HEK293 (cell line): Measurements from ENCODE around the gene ZNF93.
"Not testable (repeated sequence)": the region's sequence is repeated elsewhere in the genome, so short reads cannot be mapped to it uniquely, and the experiment has no call there.

Source experiments
- CTCF ChIA-PET: fragments of 350-600 bp; formaldehyde crosslinking; extraction: SDS; loops from one replicate; lab custom pipeline; 2021; ENCODE audit warnings: antibody characterized with exemption; lab: Yijun Ruan, JAX
- POLR2A ChIA-PET: fragments of 300-600 bp; formaldehyde crosslinking; extraction: SDS; loops from one replicate; lab custom pipeline; 2020; ENCODE audit warnings: antibody characterized with exemption, inconsistent platforms; lab: Yijun Ruan, JAX
- H3K27ac ChIP-seq: fragments of 200-500 bp; sonication (Bioruptor generic); 2 replicates; pipeline ENCODE4 v1.5.1; 2014; ENCODE audit warnings: low read depth, low read length, control low read depth, inconsistent platforms; ENCODE audit errors: extremely low read depth
- H3K36me3 ChIP-seq, 2 experiments: fragments of 200-500 bp in 1 of 2; sonication (Bioruptor generic) in 1 of 2; 1 replicate in 1 of 2; 2 replicates in 1 of 2; pipeline ENCODE4 v1.5.1; 2014 to 2017; ENCODE audit warnings: inconsistent platforms in 2 of 2, low read length in 2 of 2; ENCODE audit not compliant: control insufficient read depth in 2 of 2, insufficient read depth in 1 of 2
- H3K4me1 ChIP-seq: fragments of 200-500 bp; sonication (Bioruptor generic); 2 replicates; pipeline ENCODE4 v1.5.1; 2014; ENCODE audit warnings: mild to moderate bottlenecking, low read length, inconsistent platforms; ENCODE audit not compliant: control insufficient read depth, insufficient read depth
- H3K4me3 ChIP-seq: 2 replicates; pipeline ENCODE4 v1.5.1; 2011; ENCODE audit warnings: low read depth, mild to moderate bottlenecking, control low read depth, low read length, moderate library complexity
- H3K9me3 ChIP-seq: fragments of 200-500 bp; sonication (Bioruptor generic); 2 replicates; pipeline ENCODE4 v1.5.1; 2014; ENCODE audit warnings: low read depth, low read length, inconsistent platforms; ENCODE audit not compliant: control insufficient read depth, insufficient read depth
- REST ChIP-seq: fragments of 450-650 bp; formaldehyde crosslinking; IDR thresholded peaks from 2 replicates; pipeline ENCODE4 v1.5.1; 2016; ENCODE audit warnings: missing biosample characterization, missing genetic modification characterization
- SETDB1 ChIP-seq: IDR thresholded peaks from one replicate; pipeline ENCODE4 v1.6.1; 2017; ENCODE audit warnings: mild to moderate bottlenecking, low read length, moderate library complexity, mixed read lengths; ENCODE audit not compliant: insufficient read length
- SP7 ChIP-seq: fragments of 450-650 bp; formaldehyde crosslinking; IDR thresholded peaks from 2 replicates; pipeline ENCODE4 v1.5.1; 2016; ENCODE audit warnings: missing biosample characterization, missing genetic modification characterization
- ZBTB6 ChIP-seq: fragments of 450-650 bp; formaldehyde crosslinking; IDR thresholded peaks from 2 replicates; pipeline ENCODE4 v1.5.1; 2017; ENCODE audit warnings: missing biosample characterization, missing genetic modification characterization
- ZFP69B ChIP-seq: fragments of 450-650 bp; formaldehyde crosslinking; IDR thresholded peaks from 2 replicates; pipeline ENCODE4 v1.5.1; 2016; ENCODE audit warnings: missing biosample characterization, missing genetic modification characterization
- ZNF184 ChIP-seq: fragments of 450-650 bp; IDR thresholded peaks from 2 replicates; pipeline ENCODE4 v1.5.1; 2018; ENCODE audit warnings: missing biosample characterization, mild to moderate bottlenecking, missing genetic modification characterization
- ZNF274 ChIP-seq, 2 experiments: fragments of 200-500 bp in 1 of 2; fragments of 450-650 bp in 1 of 2; sonication (Bioruptor generic) in 1 of 2; formaldehyde crosslinking in 1 of 2; IDR thresholded peaks; 2 replicates each; pipeline versions ENCODE4 v1.5.1 to v1.6.1; 2014 to 2016; ENCODE audit warnings: borderline replicate concordance in 1 of 2, inconsistent platforms in 1 of 2, low read length in 1 of 2, missing biosample characterization in 1 of 2, missing genetic modification characterization in 1 of 2
- ZNF292 ChIP-seq: fragments of 450-650 bp; formaldehyde crosslinking; IDR thresholded peaks from 2 replicates; pipeline ENCODE4 v1.5.1; 2016; ENCODE audit warnings: low read depth, missing biosample characterization, missing genetic modification characterization, borderline replicate concordance
- ZNF366 ChIP-seq: fragments of 450-650 bp; formaldehyde crosslinking; conservative IDR thresholded peaks from 2 replicates; pipeline ENCODE4 v1.5.1; 2016; ENCODE audit warnings: missing biosample characterization, missing genetic modification characterization
- ZNF37A ChIP-seq: fragments of 450-650 bp; IDR thresholded peaks from 2 replicates; pipeline ENCODE4 v1.5.1; 2018; ENCODE audit warnings: missing biosample characterization, missing genetic modification characterization
- ZNF433 ChIP-seq: fragments of 450-650 bp; formaldehyde crosslinking; IDR thresholded peaks from 2 replicates; pipeline ENCODE4 v1.5.1; 2016; ENCODE audit warnings: missing biosample characterization, missing genetic modification characterization, low read depth
- ZNF530 ChIP-seq: fragments of 450-650 bp; formaldehyde crosslinking; IDR thresholded peaks from 2 replicates; pipeline ENCODE4 v1.5.1; 2016; ENCODE audit warnings: low read depth, missing biosample characterization, missing genetic modification characterization
- ZNF624 ChIP-seq: fragments of 450-650 bp; formaldehyde crosslinking; IDR thresholded peaks from 2 replicates; pipeline ENCODE4 v1.5.1; 2017; ENCODE audit warnings: missing biosample characterization, missing genetic modification characterization
- ZNF645 ChIP-seq: fragments of 450-650 bp; formaldehyde crosslinking; IDR thresholded peaks from 2 replicates; pipeline ENCODE4; 2016; ENCODE audit warnings: missing biosample characterization, missing genetic modification characterization
- ZNF76 ChIP-seq: fragments of 450-650 bp; formaldehyde crosslinking; IDR thresholded peaks from 2 replicates; pipeline ENCODE4; 2016; ENCODE audit warnings: low read depth, missing biosample characterization, missing genetic modification characterization, borderline replicate concordance
- ZNF768 ChIP-seq: fragments of 450-650 bp; formaldehyde crosslinking; IDR thresholded peaks from 2 replicates; pipeline ENCODE4 v1.5.1; 2018; ENCODE audit warnings: missing biosample characterization, mild to moderate bottlenecking, missing genetic modification characterization
- ZNF830 ChIP-seq: fragments of 450-650 bp; IDR thresholded peaks from 2 replicates; pipeline ENCODE4 v1.5.0; 2018; ENCODE audit warnings: missing biosample characterization, missing genetic modification characterization, low read depth, mild to moderate bottlenecking, moderate library complexity

ZNF93 gene

GRCh38 chr19:19933432-19934314 lies 32.9 kb downstream of the ZNF93 start:
- H3K9me3 ChIP-seq; H3K4me3 ChIP-seq; H3K4me1 ChIP-seq; H3K36me3 ChIP-seq; POLR2A ChIA-PET; CTCF ChIA-PET; H3K27ac ChIP-seq; TF ChIP-seq ZNF274 (IDR thresholded peaks at IDR 0.05; ENCODE audit: low read length): not testable (repeated sequence)
- TF ChIP-seq ZNF274 (tag by site-specific recombination; IDR thresholded peaks at IDR 0.05; ENCODE audit: borderline replicate concordance), result peak; percentile 58; the same call in 1 of the 2 replicates
- peak; percentile 86 for TF ChIP-seq SETDB1

- H3K4me3 ChIP-seq, result no peak overlapping the region
- peaks cover 0 to 3% of the 10 kb centered on the region in 2 experiments; a peak in 1 of 3 replicates for H3K36me3 ChIP-seq
- no peak overlapping the region for H3K27ac ChIP-seq
- no peaks in the 10 kb centered on the region; the same call in 1 of the 2 replicates for H3K9me3 ChIP-seq
- H3K4me1 ChIP-seq, result no peaks in the 10 kb centered on the region
- no peak for TF ChIP-seq ZNF292 (tag by site-specific recombination)
- ChIA-PET CTCF (interaction anchor here (0.6 kb wide), 2 partner anchors 17 to 1872 kb away, joined by 3 to 4 read pairs; no protein-coding TSS in a partner anchor), POLR2A (no interaction called here)
These were observed 36.7 kb downstream of the ZNF93 start for GRCh38 chr19:19937403-19937802.

GRCh38 chr19:19938449-19938848 lies 37.7 kb downstream of the ZNF93 start:
- CTCF ChIA-PET, result no interaction called here
- no peaks in the 10 kb centered on the region; the same call in 1 of the 2 replicates for H3K9me3 ChIP-seq
- POLR2A ChIA-PET, result no interaction called here

More at GRCh38 chr19:19938449-19938848, 37.7 kb downstream of the ZNF93 start:
- Histone ChIP-seq H3K4me3 (no peak overlapping the region), H3K27ac (no peak overlapping the region), H3K36me3 (no peaks in the 10 kb centered on the region), H3K4me1 (no peaks in the 10 kb centered on the region)
- TF ChIP-seq REST (no peak), SP7 (no peak), ZNF366 (tag by site-specific recombination) (no peak), ZNF76 (tag by site-specific recombination) (no peak), ZNF530 (tag by site-specific recombination) (no peak), ZBTB6 (no peak), ZNF830 (no peak), ZNF184 (tag by site-specific recombination) (no peak), ZNF37A (tag by site-specific recombination) (no peak), ZNF433 (no peak), ZNF645 (tag by site-specific recombination) (no peak), ZNF768 (tag by site-specific recombination) (no peak), SETDB1 (no peak), ZFP69B (tag by site-specific recombination) (no peak), ZNF624 (tag by site-specific recombination) (no peak)
